Nephron (organoid): ENCODE data around the gene FKRP.
"Not testable (repeated sequence)": the region's sequence is repeated elsewhere in the genome, so short reads cannot be mapped to it uniquely, and the experiment has no call there.

ENCODE experiments used
- H3K27ac Mint-ChIP-seq, 3 experiments: 2 replicates each; pipeline ENCODE4 v1.8.0; 2020; ENCODE audit warnings: mixed read lengths in 3 of 3, mild to moderate bottlenecking in 2 of 3, moderate library complexity in 1 of 3
- H3K27me3 Mint-ChIP-seq: 2 replicates; pipeline ENCODE4 v1.8.0; 2021; ENCODE audit warnings: low read depth, mild to moderate bottlenecking, moderate library complexity, mixed read lengths
- H3K36me3 Mint-ChIP-seq: 2 replicates; pipeline ENCODE4 v1.8.0; 2020; ENCODE audit warnings: low read depth, mixed read lengths
- H3K4me1 Mint-ChIP-seq: 2 replicates; pipeline ENCODE4 v1.8.0; 2020; ENCODE audit warnings: mixed read lengths
- H3K4me3 Mint-ChIP-seq, 3 experiments: 2 replicates each; pipeline ENCODE4 v1.8.0; 2020; ENCODE audit warnings: mild to moderate bottlenecking in 3 of 3, mixed read lengths in 3 of 3, moderate library complexity in 2 of 3
- H3K9me3 Mint-ChIP-seq: 2 replicates; pipeline ENCODE4 v1.8.0; 2020; ENCODE audit warnings: mixed read lengths
- CTCF ChIP-seq, 3 experiments: fragments of 200-600 bp; sonication (generic); IDR thresholded peaks; one replicate each; pipeline ENCODE4 v1.5.0; 2021; ENCODE audit warnings: antibody characterized with exemption in 3 of 3; ENCODE audit not compliant: unreplicated experiment in 3 of 3

Gene FKRP

GRCh38 chr19:46773018-46773399 is 27.2 kb downstream of the FKRP start:
- Mint-ChIP-seq H3K27me3 (no peaks in the 10 kb centered on the region), H3K9me3 (no peaks in the 10 kb centered on the region), H3K4me1 (peaks cover 11% of the 10 kb centered on the region), H3K4me3 (no peak overlapping the region), H3K36me3 (peaks cover 27% of the 10 kb centered on the region), H3K27ac (no peak overlapping the region)
- no peak for TF ChIP-seq CTCF (IDR thresholded peaks at IDR 0.05; ENCODE audit: unreplicated experiment in 3 of 3)

- no peaks in the 10 kb centered on the region for H3K27me3 Mint-ChIP-seq
- H3K4me3 Mint-ChIP-seq = no peak overlapping the region
- H3K27ac Mint-ChIP-seq = no peak overlapping the region
- no peak for TF ChIP-seq CTCF (IDR thresholded peaks at IDR 0.05; ENCODE audit: unreplicated experiment in 3 of 3)
- peaks cover 27% of the 10 kb centered on the region for H3K36me3 Mint-ChIP-seq
- H3K9me3 Mint-ChIP-seq = no peaks in the 10 kb centered on the region
- no peaks in the 10 kb centered on the region for H3K4me1 Mint-ChIP-seq
Observed at GRCh38 chr19:46775642-46776258, 29.9 kb downstream of the FKRP start.

- no peak overlapping the region for H3K27ac Mint-ChIP-seq
- TF ChIP-seq CTCF (IDR thresholded peaks at IDR 0.05; ENCODE audit: unreplicated experiment in 3 of 3) = no peak
- H3K27me3 Mint-ChIP-seq = no peaks in the 10 kb centered on the region
- no peaks in the 10 kb centered on the region for H3K9me3 Mint-ChIP-seq
- H3K36me3 Mint-ChIP-seq = peaks cover 33% of the 10 kb centered on the region
- no peak overlapping the region for H3K4me3 Mint-ChIP-seq
- H3K4me1 Mint-ChIP-seq = no peaks in the 10 kb centered on the region
Observed at GRCh38 chr19:46776927-46777911, 31.4 kb downstream of the FKRP start.

GRCh38 chr19:46777956-46778645 is 32.2 kb downstream of the FKRP start:
- not testable (repeated sequence) for H3K4me1 Mint-ChIP-seq, H3K27me3 Mint-ChIP-seq, H3K27ac Mint-ChIP-seq, H3K4me3 Mint-ChIP-seq, H3K9me3 Mint-ChIP-seq
- peaks cover 39% of the 10 kb centered on the region for H3K36me3 Mint-ChIP-seq

GRCh38 chr19:46782355-46783019 is 36.6 kb downstream of the FKRP start:
- Mint-ChIP-seq H3K27me3 (peaks cover 3% of the 10 kb centered on the region), H3K4me3 (peak overlapping the region in 2 of 3 experiments; percentile 45 to 51), H3K4me1 (peaks cover 42% of the 10 kb centered on the region), H3K9me3 (no peaks in the 10 kb centered on the region), H3K27ac (peak overlapping the region; percentile 23 to 96 (median 43)), H3K36me3 (peaks cover 14% of the 10 kb centered on the region)
- no peak for TF ChIP-seq CTCF (IDR thresholded peaks at IDR 0.05; ENCODE audit: unreplicated experiment in 3 of 3)

- Mint-ChIP-seq H3K4me1 (peaks cover 42% of the 10 kb centered on the region), H3K36me3 (peaks cover 14% of the 10 kb centered on the region), H3K9me3 (no peaks in the 10 kb centered on the region), H3K4me3 (peak overlapping the region; percentile 85 to 97 (median 93)), H3K27ac (peak overlapping the region; percentile 58 to 96 (median 91)), H3K27me3 (peaks cover 3% of the 10 kb centered on the region)
- no peak for TF ChIP-seq CTCF (IDR thresholded peaks at IDR 0.05; ENCODE audit: unreplicated experiment in 3 of 3)
Observed at GRCh38 chr19:46783670-46784069, 37.8 kb downstream of the FKRP start.
